KMS-11 (cell line): ENCODE data around the gene ZDHHC5.

Experiments
- H2AFZ ChIP-seq: fragments of 200-600 bp; sonication (generic); 2 replicates; pipeline ENCODE4 v1.6.1; 2016; ENCODE audit warnings: antibody characterized with exemption, mixed run types, low read depth
- H3K27ac ChIP-seq: fragments of 200-600 bp; sonication (generic); 2 replicates; pipeline ENCODE4 v1.6.1; 2016; ENCODE audit warnings: mild to moderate bottlenecking, mixed run types
- H3K27me3 ChIP-seq: fragments of 200-600 bp; sonication (generic); 2 replicates; pipeline ENCODE4 v1.6.1; 2017; ENCODE audit warnings: mild to moderate bottlenecking, low read depth, mixed run types, moderate library complexity; ENCODE audit not compliant: insufficient read depth
- H3K36me3 ChIP-seq: fragments of 200-600 bp; sonication (generic); 2 replicates; pipeline ENCODE4 v1.6.1; 2017; ENCODE audit warnings: mild to moderate bottlenecking, mixed run types; ENCODE audit not compliant: insufficient read depth
- H3K4me1 ChIP-seq: fragments of 200-600 bp; sonication (generic); 2 replicates; pipeline ENCODE4 v1.6.1; 2016; ENCODE audit warnings: mild to moderate bottlenecking, low read depth, mixed run types; ENCODE audit not compliant: poor library complexity, severe bottlenecking
- H3K4me2 ChIP-seq: fragments of 200-600 bp; sonication (generic); 2 replicates; pipeline ENCODE4 v1.7.0; 2016; ENCODE audit warnings: mild to moderate bottlenecking, mixed run types
- H3K4me3 ChIP-seq: fragments of 200-600 bp; sonication (generic); IDR thresholded peaks from 2 replicates; pipeline ENCODE4 v1.6.1; 2017; ENCODE audit warnings: low read depth, low read length, mixed read lengths; ENCODE audit not compliant: insufficient read depth
- H3K79me2 ChIP-seq: fragments of 200-600 bp; sonication (generic); 2 replicates; pipeline ENCODE4 v1.6.1; 2016; ENCODE audit warnings: low read depth, mixed run types; ENCODE audit not compliant: insufficient read depth
- H3K9ac ChIP-seq: fragments of 200-600 bp; sonication (generic); 2 replicates; pipeline ENCODE4 v1.6.1; 2016; ENCODE audit warnings: mild to moderate bottlenecking, mixed run types
- H4K20me1 ChIP-seq: fragments of 200-600 bp; sonication (generic); 2 replicates; pipeline ENCODE4 v1.6.1; 2016; ENCODE audit warnings: mild to moderate bottlenecking, mixed run types; ENCODE audit not compliant: insufficient read depth
- CTCF ChIP-seq: fragments of 200-600 bp; sonication (generic); conservative IDR thresholded peaks from 2 replicates; pipeline ENCODE4 v1.6.1; 2017; ENCODE audit warnings: low read depth, mild to moderate bottlenecking, antibody characterized with exemption, low read length, moderate library complexity, mixed read lengths

The ZDHHC5 gene

GRCh38 chr11:57622263-57622662 lies 45.7 kb upstream of the ZDHHC5 start:
- no peaks in the 10 kb centered on the region for H3K36me3 ChIP-seq
- no peaks in the 10 kb centered on the region for H4K20me1 ChIP-seq
- H3K4me3 ChIP-seq: no peak overlapping the region
- no peak overlapping the region for H2AFZ ChIP-seq
- H3K79me2 ChIP-seq: no peaks in the 10 kb centered on the region
- H3K4me1 ChIP-seq: no peaks in the 10 kb centered on the region
- no peak overlapping the region for H3K9ac ChIP-seq
- H3K4me2 ChIP-seq: no peak overlapping the region
- no peak overlapping the region for H3K27ac ChIP-seq
- TF ChIP-seq CTCF: no peak
- H3K27me3 ChIP-seq: no peaks in the 10 kb centered on the region

GRCh38 chr11:57624864-57625263 lies 43.0 kb upstream of the ZDHHC5 start:
- no peaks in the 10 kb centered on the region for H3K36me3 ChIP-seq
- no peak for TF ChIP-seq CTCF
- H3K27me3 ChIP-seq: no peaks in the 10 kb centered on the region
- no peaks in the 10 kb centered on the region for H3K4me1 ChIP-seq
- H2AFZ ChIP-seq: no peak overlapping the region
- H3K27ac ChIP-seq: no peak overlapping the region
- H3K4me3 ChIP-seq: no peak overlapping the region
- H4K20me1 ChIP-seq: no peaks in the 10 kb centered on the region
- H3K4me2 ChIP-seq: no peak overlapping the region
- H3K9ac ChIP-seq: no peak overlapping the region
- H3K79me2 ChIP-seq: no peaks in the 10 kb centered on the region

GRCh38 chr11:57626895-57627294 lies 41.0 kb upstream of the ZDHHC5 start:
- Histone ChIP-seq H3K4me2 (no peak overlapping the region), H4K20me1 (no peaks in the 10 kb centered on the region), H3K79me2 (no peaks in the 10 kb centered on the region), H3K36me3 (no peaks in the 10 kb centered on the region), H2AFZ (no peak overlapping the region), H3K27me3 (no peaks in the 10 kb centered on the region), H3K27ac (no peak overlapping the region), H3K4me1 (no peaks in the 10 kb centered on the region), H3K4me3 (no peak overlapping the region), H3K9ac (no peak overlapping the region)
- TF ChIP-seq CTCF: no peak

- no peaks in the 10 kb centered on the region for H4K20me1 ChIP-seq
- H3K79me2 ChIP-seq: no peaks in the 10 kb centered on the region
- no peaks in the 10 kb centered on the region for H3K36me3 ChIP-seq
- no peak overlapping the region for H3K4me2 ChIP-seq
- H3K9ac ChIP-seq: no peak overlapping the region
- no peak overlapping the region for H3K27ac ChIP-seq
- H3K27me3 ChIP-seq: no peaks in the 10 kb centered on the region
- TF ChIP-seq CTCF: no peak
- no peak overlapping the region for H2AFZ ChIP-seq
- H3K4me3 ChIP-seq: no peak overlapping the region
- no peaks in the 10 kb centered on the region for H3K4me1 ChIP-seq
Observed at GRCh38 chr11:57630171-57630570, 37.7 kb upstream of the ZDHHC5 start.

- TF ChIP-seq CTCF: no peak
- H3K4me3 ChIP-seq: no peak overlapping the region
- H3K36me3 ChIP-seq: no peaks in the 10 kb centered on the region
- H3K9ac ChIP-seq: no peak overlapping the region
- H3K79me2 ChIP-seq: no peaks in the 10 kb centered on the region
- H2AFZ ChIP-seq: no peak overlapping the region
- no peaks in the 10 kb centered on the region for H4K20me1 ChIP-seq
- no peak overlapping the region for H3K4me2 ChIP-seq
- no peaks in the 10 kb centered on the region for H3K4me1 ChIP-seq
- H3K27ac ChIP-seq: no peak overlapping the region
- H3K27me3 ChIP-seq: no peaks in the 10 kb centered on the region
Observed at GRCh38 chr11:57632116-57632515, 35.8 kb upstream of the ZDHHC5 start.
